GM18505 (cell line): ENCODE measurements around the gene SLC24A3.

ENCODE experiments used
- ATAC-seq: cut with Tn5 transposase; IDR thresholded peaks from one replicate; pipeline ENCODE4 v1.9.1; 2021; ENCODE audit not compliant: unreplicated experiment
- POLR2A ChIP-seq: IDR thresholded peaks from 4 replicates; pipeline ENCODE4 v1.6.1; 2011; ENCODE audit warnings: borderline replicate concordance; ENCODE audit not compliant: insufficient read depth, insufficient read length; ENCODE audit errors: extremely low read depth

Gene SLC24A3

GRCh38 chr20:19473922-19474286 is 261.5 kb downstream of the SLC24A3 start:
- TF ChIP-seq POLR2A, result no peak
- ATAC-seq, result no peak

GRCh38 chr20:19478320-19478895 is 266.0 kb downstream of the SLC24A3 start:
- TF ChIP-seq POLR2A, result no peak
- no peak for ATAC-seq

- ATAC-seq, result no peak
Observed at GRCh38 chr20:19482726-19483125, 270.3 kb downstream of the SLC24A3 start.

GRCh38 chr20:19483309-19483708 is 270.9 kb downstream of the SLC24A3 start:
- no peak for ATAC-seq
- no peak for TF ChIP-seq POLR2A

More at GRCh38 chr20:19482726-19483125, 270.3 kb downstream of the SLC24A3 start:
- TF ChIP-seq POLR2A, result no peak

- ATAC-seq, result no peak
- no peak for TF ChIP-seq POLR2A
Observed at GRCh38 chr20:19486446-19486845, 274.0 kb downstream of the SLC24A3 start.

GRCh38 chr20:19487420-19487819 is 275.0 kb downstream of the SLC24A3 start:
- no peak for TF ChIP-seq POLR2A
- ATAC-seq, result no peak

- ATAC-seq, result no peak
- no peak for TF ChIP-seq POLR2A
Observed at GRCh38 chr20:19491241-19491640, 278.8 kb downstream of the SLC24A3 start.

- TF ChIP-seq POLR2A, result no peak
- ATAC-seq, result no peak
Observed at GRCh38 chr20:19492116-19492515, 279.7 kb downstream of the SLC24A3 start.

GRCh38 chr20:19492687-19493336 is 280.4 kb downstream of the SLC24A3 start:
- no peak for TF ChIP-seq POLR2A
- ATAC-seq, result no peak

GRCh38 chr20:19493794-19494495 is 281.5 kb downstream of the SLC24A3 start:
- no peak for TF ChIP-seq POLR2A
- ATAC-seq, result no peak

GRCh38 chr20:19495905-19496703 is 283.7 kb downstream of the SLC24A3 start:
- no peak for ATAC-seq
- TF ChIP-seq POLR2A, result no peak

- ATAC-seq, result no peak
- TF ChIP-seq POLR2A, result no peak
Observed at GRCh38 chr20:19497064-19497463, 284.6 kb downstream of the SLC24A3 start.

- ATAC-seq, result no peak
- no peak for TF ChIP-seq POLR2A
Observed at GRCh38 chr20:19498756-19499155, 286.3 kb downstream of the SLC24A3 start.
